HepG2 (cell line): ENCODE data around the gene KCTD18. TPM values are rescaled to one million over a fixed set of nuclear protein-coding genes. Genes with fewer than 3 reads are reported as not detected.

Source experiments
- CAMTA2 ChIP-seq: sonication (generic); formaldehyde crosslinking; IDR thresholded peaks from 2 replicates; pipeline ENCODE4 v1.4.0; 2020; ENCODE audit warnings: mild to moderate bottlenecking, missing genetic modification reagents, borderline replicate concordance
- FOXK1 ChIP-seq: sonication (generic); formaldehyde crosslinking; IDR thresholded peaks from 2 replicates; pipeline ENCODE4 v1.4.0; 2020; ENCODE audit warnings: low read depth, missing genetic modification reagents, borderline replicate concordance
- FOXO1 ChIP-seq: sonication (generic); formaldehyde crosslinking; IDR thresholded peaks from 2 replicates; pipeline ENCODE4 v1.4.0; 2020; ENCODE audit warnings: missing genetic modification reagents
- GATA4 ChIP-seq: sonication (generic); IDR thresholded peaks from 2 replicates; pipeline ENCODE4 v1.6.1; 2016; ENCODE audit warnings: antibody characterized with exemption, low read depth, borderline replicate concordance
- GPBP1L1 ChIP-seq: sonication (generic); formaldehyde crosslinking; IDR thresholded peaks from 2 replicates; pipeline ENCODE4 v1.5.0; 2020; ENCODE audit warnings: mild to moderate bottlenecking, missing genetic modification reagents
- HNRNPH1 ChIP-seq: fragments of 200-400 bp; formaldehyde crosslinking; optimal IDR thresholded peaks from 2 replicates; pipeline ENCODE3; 2017; ENCODE audit warnings: mild to moderate bottlenecking, low read depth, low read length
- HOXA5 ChIP-seq: sonication (generic); formaldehyde crosslinking; IDR thresholded peaks from 2 replicates; pipeline ENCODE4 v1.4.0; 2020; ENCODE audit warnings: missing genetic modification reagents
- IRF2 ChIP-seq: IDR thresholded peaks from 2 replicates; pipeline ENCODE4 v1.6.1; 2018; ENCODE audit warnings: missing genetic modification reagents, missing compliant biosample characterization
- KDM3A ChIP-seq: IDR thresholded peaks from 2 replicates; pipeline ENCODE4 v1.6.1; 2018; ENCODE audit warnings: low read depth, missing compliant biosample characterization
- MBD4 ChIP-seq: IDR thresholded peaks from 2 replicates; pipeline ENCODE4 v1.6.1; 2012; ENCODE audit warnings: low read length, inconsistent platforms, borderline replicate concordance
- SPEN ChIP-seq: sonication (generic); formaldehyde crosslinking; IDR thresholded peaks from 2 replicates; pipeline ENCODE4 v1.5.1; 2020; ENCODE audit warnings: low read depth, mild to moderate bottlenecking, missing genetic modification reagents
- TAF1 ChIP-seq: sonication (generic); formaldehyde crosslinking; IDR thresholded peaks from 2 replicates; pipeline ENCODE4 v1.4.0; 2020; ENCODE audit warnings: missing genetic modification reagents
- ZBTB1 ChIP-seq: sonication (generic); formaldehyde crosslinking; IDR thresholded peaks from 2 replicates; pipeline ENCODE4 v1.4.0; 2020; ENCODE audit warnings: missing genetic modification reagents, borderline replicate concordance
- ZBTB37 ChIP-seq: sonication (generic); formaldehyde crosslinking; IDR thresholded peaks from 2 replicates; pipeline ENCODE4 v1.4.0; 2020; ENCODE audit warnings: mild to moderate bottlenecking, missing genetic modification reagents
- ZBTB38 ChIP-seq: sonication (generic); formaldehyde crosslinking; IDR thresholded peaks from 2 replicates; pipeline ENCODE4 v1.5.1; 2020; ENCODE audit warnings: mild to moderate bottlenecking, missing genetic modification reagents
- ZBTB7B ChIP-seq: sonication (generic); formaldehyde crosslinking; IDR thresholded peaks from 2 replicates; pipeline ENCODE4 v1.4.0; 2020; ENCODE audit warnings: missing genetic modification reagents
- ZKSCAN5 ChIP-seq: sonication (generic); formaldehyde crosslinking; IDR thresholded peaks from 2 replicates; pipeline ENCODE4 v1.5.1; 2020; ENCODE audit warnings: mild to moderate bottlenecking, missing genetic modification reagents
- ZNF138 ChIP-seq: sonication (generic); formaldehyde crosslinking; IDR thresholded peaks from 2 replicates; pipeline ENCODE4 v1.5.0; 2020; ENCODE audit warnings: mild to moderate bottlenecking, low read depth, missing genetic modification reagents
- ZNF292 ChIP-seq: sonication (generic); formaldehyde crosslinking; IDR thresholded peaks from 2 replicates; pipeline ENCODE4 v1.8.1; 2022; ENCODE audit warnings: mild to moderate bottlenecking, low read depth, missing genetic modification reagents, borderline replicate concordance
- ZNF317 ChIP-seq: sonication (generic); formaldehyde crosslinking; IDR thresholded peaks from 2 replicates; pipeline ENCODE4 v1.5.0; 2020; ENCODE audit warnings: mild to moderate bottlenecking, missing genetic modification reagents
- ZNF354B ChIP-seq: sonication (generic); formaldehyde crosslinking; IDR thresholded peaks from 2 replicates; pipeline ENCODE4 v1.8.0; 2022; ENCODE audit warnings: mild to moderate bottlenecking, missing genetic modification reagents
- ZNF546 ChIP-seq: sonication (generic); formaldehyde crosslinking; conservative IDR thresholded peaks from 2 replicates; pipeline ENCODE4 v1.8.1; 2023; ENCODE audit warnings: mild to moderate bottlenecking, missing genetic modification reagents
- ZNF737 ChIP-seq: sonication (generic); formaldehyde crosslinking; IDR thresholded peaks from 2 replicates; pipeline ENCODE4 v1.5.0; 2020; ENCODE audit warnings: missing genetic modification reagents, mild to moderate bottlenecking, borderline replicate concordance
- ZSCAN31 ChIP-seq: sonication (generic); formaldehyde crosslinking; IDR thresholded peaks from 2 replicates; pipeline ENCODE4 v1.5.0; 2020; ENCODE audit warnings: low read depth, mild to moderate bottlenecking, missing genetic modification reagents
- polyA plus RNA-seq, 8 experiments: library from polyadenylated mRNA; depleted of rRNA in 3 of 8; stranded (reverse) in 7 of 8; unstranded in 1 of 8; fragments of >200 nt; fragmentation: Illumina TruSeq in 4 of 8; extraction: Trizol in 4 of 8; gene quantifications; 2 replicates each; pipeline versions ENCODE4 v1.2.1 to v1.2.3, GENCODE V29; 2011 to 2016; ENCODE audit warnings: low read depth in 4 of 8, missing spikeins in 1 of 8, mixed read lengths in 1 of 8; ENCODE audit not compliant: insufficient read depth in 1 of 8
- total RNA-seq, 5 experiments: library from RNA; depleted of rRNA; stranded (reverse); fragments of >200 nt; fragmentation: Illumina TruSeq; extraction: Trizol; gene quantifications; 2 replicates each; pipeline ENCODE4 v1.2.3, GENCODE V29; 2016; ENCODE audit warnings: low read depth in 1 of 5
- TF ChIP-seq, protein P1 (sequence below): sonication (generic); formaldehyde crosslinking; IDR thresholded peaks from 2 replicates; pipeline ENCODE4 v1.5.1; 2020; ENCODE audit warnings: mild to moderate bottlenecking, missing genetic modification reagents, moderate library complexity
- TF ChIP-seq, protein P2 (sequence below): sonication (generic); formaldehyde crosslinking; conservative IDR thresholded peaks from 2 replicates; pipeline ENCODE4 v1.8.0; 2022; ENCODE audit warnings: low read depth, missing genetic modification reagents

Gene KCTD18
- total and polyA plus RNA-seq, 2 of the 13 experiments (the other 11 are each of a cell fraction or from before 2014, with no cell fraction given): 2.2 to 7.1 TPM

DNA sequence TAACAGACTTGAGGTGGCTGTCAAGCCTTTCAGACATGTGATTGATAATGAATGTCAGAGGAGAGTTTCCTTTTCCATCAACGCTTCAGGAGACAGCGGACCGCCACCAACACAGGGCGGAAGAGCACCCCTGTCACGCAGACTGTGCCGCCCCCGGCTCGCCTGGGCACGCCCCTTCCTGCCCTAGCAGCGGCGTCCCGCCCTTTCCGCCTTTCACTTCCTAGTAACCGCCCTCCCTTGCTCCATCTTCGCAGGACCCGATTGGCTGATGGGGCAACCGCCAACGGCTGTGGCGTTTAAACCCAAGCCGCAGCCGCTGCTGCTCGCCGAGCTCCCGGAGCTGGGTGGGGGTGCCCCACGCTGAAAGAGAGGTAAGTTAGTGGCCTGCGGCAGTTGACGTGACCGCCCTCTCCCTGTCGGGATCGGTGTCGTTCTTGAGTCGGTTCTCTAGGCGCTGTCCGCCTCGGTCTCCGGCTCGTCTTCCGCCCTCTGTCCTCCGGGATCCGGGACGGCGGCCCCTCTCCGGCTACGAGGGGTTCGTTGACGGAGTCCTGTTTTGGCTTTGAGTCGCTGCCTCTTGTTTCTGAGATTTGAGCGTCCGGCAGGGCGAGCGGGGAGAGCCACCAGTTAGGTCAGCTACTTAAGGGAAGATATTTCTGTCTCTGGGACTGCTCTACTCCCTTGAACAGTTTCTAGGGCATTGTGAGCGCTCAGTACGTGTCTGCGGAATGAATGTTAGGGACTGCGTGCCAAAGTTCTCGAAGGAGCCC is 16.2 kb upstream of the KCTD18 start, which contains the start of gene SGO2 (continued):
- peak; percentile 35; the same call in 1 of the 2 replicates for TF ChIP-seq HOXA5 (CRISPR knock-in tag)
- TF ChIP-seq HNRNPH1: no peak
- TF ChIP-seq ZNF317 (CRISPR knock-in tag): peak; percentile 70; the same call in 1 of the 2 replicates
- TF ChIP-seq ZBTB37 (CRISPR knock-in tag): no peak
- TF ChIP-seq GPBP1L1 (CRISPR knock-in tag): no peak
- peak; percentile 60 for TF ChIP-seq FOXO1 (CRISPR knock-in tag)
- TF ChIP-seq ZNF737: no peak
- peak; percentile 80 for TF ChIP-seq ZNF354B (CRISPR knock-in tag)
- 0 out of 2 replicates have a peak, but pooled peaks have one; percentile 76 for TF ChIP-seq CAMTA2 (CRISPR knock-in tag)
- peak; percentile 87 for TF ChIP-seq ZNF292 (CRISPR knock-in tag)
- TF ChIP-seq ZNF138: no peak
- TF ChIP-seq SPEN (CRISPR knock-in tag): peak; percentile 91
- TF ChIP-seq KDM3A (CRISPR knock-in tag): peak; percentile 86
- TF ChIP-seq, protein P1, sequence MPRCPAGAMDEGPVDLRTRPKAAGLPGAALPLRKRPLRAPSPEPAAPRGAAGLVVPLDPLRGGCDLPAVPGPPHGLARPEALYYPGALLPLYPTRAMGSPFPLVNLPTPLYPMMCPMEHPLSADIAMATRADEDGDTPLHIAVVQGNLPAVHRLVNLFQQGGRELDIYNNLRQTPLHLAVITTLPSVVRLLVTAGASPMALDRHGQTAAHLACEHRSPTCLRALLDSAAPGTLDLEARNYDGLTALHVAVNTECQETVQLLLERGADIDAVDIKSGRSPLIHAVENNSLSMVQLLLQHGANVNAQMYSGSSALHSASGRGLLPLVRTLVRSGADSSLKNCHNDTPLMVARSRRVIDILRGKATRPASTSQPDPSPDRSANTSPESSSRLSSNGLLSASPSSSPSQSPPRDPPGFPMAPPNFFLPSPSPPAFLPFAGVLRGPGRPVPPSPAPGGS (CRISPR knock-in tag): peak; percentile 68
- peak; percentile 78 for TF ChIP-seq ZNF546 (CRISPR knock-in tag)
- TF ChIP-seq ZSCAN31 (CRISPR knock-in tag): no peak; the same call in 1 of the 2 replicates
- no peak for TF ChIP-seq ZBTB1
- peak; percentile 92 for TF ChIP-seq FOXK1
- no peak for TF ChIP-seq ZBTB38 (CRISPR knock-in tag)
- TF ChIP-seq, protein P2, sequence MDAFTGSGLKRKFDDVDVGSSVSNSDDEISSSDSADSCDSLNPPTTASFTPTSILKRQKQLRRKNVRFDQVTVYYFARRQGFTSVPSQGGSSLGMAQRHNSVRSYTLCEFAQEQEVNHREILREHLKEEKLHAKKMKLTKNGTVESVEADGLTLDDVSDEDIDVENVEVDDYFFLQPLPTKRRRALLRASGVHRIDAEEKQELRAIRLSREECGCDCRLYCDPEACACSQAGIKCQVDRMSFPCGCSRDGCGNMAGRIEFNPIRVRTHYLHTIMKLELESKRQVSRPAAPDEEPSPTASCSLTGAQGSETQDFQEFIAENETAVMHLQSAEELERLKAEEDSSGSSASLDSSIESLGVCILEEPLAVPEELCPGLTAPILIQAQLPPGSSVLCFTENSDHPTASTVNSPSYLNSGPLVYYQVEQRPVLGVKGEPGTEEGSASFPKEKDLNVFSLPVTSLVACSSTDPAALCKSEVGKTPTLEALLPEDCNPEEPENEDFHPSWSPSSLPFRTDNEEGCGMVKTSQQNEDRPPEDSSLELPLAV (CRISPR knock-in tag): no peak
- no peak for TF ChIP-seq MBD4
- TF ChIP-seq GATA4: no peak; the same call in 1 of the 2 replicates
- TF ChIP-seq TAF1 (CRISPR knock-in tag): peak; percentile 81
- peak; percentile 89 for TF ChIP-seq IRF2
- TF ChIP-seq ZBTB7B (CRISPR knock-in tag): peak; percentile 63; the same call in 1 of the 2 replicates
- peak; percentile 66; the same call in 1 of the 2 replicates for TF ChIP-seq ZKSCAN5 (CRISPR knock-in tag)
